ENCODE data around the gene CTIF. TPM values are rescaled to one million over a fixed set of nuclear protein-coding genes. Genes with fewer than 3 reads are reported as not detected.

CTIF gene
- polyA plus RNA-seq, 1 donor from 2014 or later, result 50.2 TPM

GRCh38 chr18:48735681-48736255 lies 196.9 kb downstream of the CTIF start (continued):
- TF ChIP-seq CTCF (IDR thresholded peaks at IDR 0.05; ENCODE audit: poor library complexity, severe bottlenecking) (no peak), TAF1 (IDR thresholded peaks at IDR 0.05; ENCODE audit: low read depth) (no peak), EZH2 (IDR thresholded peaks at IDR 0.05; ENCODE audit: borderline replicate concordance, insufficient read depth, low read length, poor library complexity, severe bottlenecking) (no peak), SMC3 (conservative IDR thresholded peaks at IDR 0.05; ENCODE audit: poor library complexity) (no peak)

GRCh38 chr18:48736321-48737260 lies 197.8 kb downstream of the CTIF start:
- Histone ChIP-seq H3K27me3 (ENCODE audit: insufficient read depth, low read depth, low read length) (no peaks in the 10 kb centered on the region), H3K9me3 (ENCODE audit: low read length) (no peaks in the 10 kb centered on the region), H3K79me2 (replicated peaks; ENCODE audit: insufficient read depth, low read length) (no peaks in the 10 kb centered on the region), H3K27ac (ENCODE audit: low read length) (no peak overlapping the region), H2AFZ (ENCODE audit: low read depth, low read length) (no peak overlapping the region), H3K9me2 (ENCODE audit: insufficient read depth, low read length) (no peaks in the 10 kb centered on the region), H3K36me3 (ENCODE audit: insufficient read depth, low read length) (no peaks in the 10 kb centered on the region), H3K9ac (ENCODE audit: low read length) (no peak overlapping the region), H3F3A (ENCODE audit: insufficient read depth, low read length, poor library complexity, severe bottlenecking) (no peaks in the 10 kb centered on the region), H3K4me3 (ENCODE audit: low read length) (no peak overlapping the region), H4K20me1 (ENCODE audit: insufficient read depth) (no peaks in the 10 kb centered on the region), H3K4me2 (ENCODE audit: low read length) (no peak overlapping the region)
- no peak for TF ChIP-seq POLR2AphosphoS5 (IDR thresholded peaks at IDR 0.05)
- TF ChIP-seq CTCF (IDR thresholded peaks at IDR 0.05; ENCODE audit: poor library complexity, severe bottlenecking), result no peak
- TF ChIP-seq TAF1 (IDR thresholded peaks at IDR 0.05; ENCODE audit: low read depth), result no peak
- no peak for TF ChIP-seq EZH2 (IDR thresholded peaks at IDR 0.05; ENCODE audit: borderline replicate concordance, insufficient read depth, low read length, poor library complexity, severe bottlenecking)
- no peak for TF ChIP-seq EP300 (conservative IDR thresholded peaks at IDR 0.05; ENCODE audit: poor library complexity, severe bottlenecking)
- no peak for TF ChIP-seq SMC3 (conservative IDR thresholded peaks at IDR 0.05; ENCODE audit: poor library complexity)
- no peak for TF ChIP-seq REST (IDR thresholded peaks at IDR 0.05; ENCODE audit: borderline replicate concordance)
- TF ChIP-seq MXI1 (conservative IDR thresholded peaks at IDR 0.05; ENCODE audit: poor library complexity, severe bottlenecking), result no peak
- TF ChIP-seq RAD21 (conservative IDR thresholded peaks at IDR 0.05), result no peak

Data from neural cell (in vitro differentiated cells).